ENCODE measurements around the gene PROB1. TPM values are rescaled to one million over a fixed set of nuclear protein-coding genes. Genes with fewer than 3 reads are reported as not detected.
"Not testable (repeated sequence)": the region's sequence is repeated elsewhere in the genome, so short reads cannot be mapped to it uniquely, and the experiment has no call there.

Gene PROB1
- total RNA-seq, 1 experiment from 2014 or later = 1.9 TPM

DNA sequence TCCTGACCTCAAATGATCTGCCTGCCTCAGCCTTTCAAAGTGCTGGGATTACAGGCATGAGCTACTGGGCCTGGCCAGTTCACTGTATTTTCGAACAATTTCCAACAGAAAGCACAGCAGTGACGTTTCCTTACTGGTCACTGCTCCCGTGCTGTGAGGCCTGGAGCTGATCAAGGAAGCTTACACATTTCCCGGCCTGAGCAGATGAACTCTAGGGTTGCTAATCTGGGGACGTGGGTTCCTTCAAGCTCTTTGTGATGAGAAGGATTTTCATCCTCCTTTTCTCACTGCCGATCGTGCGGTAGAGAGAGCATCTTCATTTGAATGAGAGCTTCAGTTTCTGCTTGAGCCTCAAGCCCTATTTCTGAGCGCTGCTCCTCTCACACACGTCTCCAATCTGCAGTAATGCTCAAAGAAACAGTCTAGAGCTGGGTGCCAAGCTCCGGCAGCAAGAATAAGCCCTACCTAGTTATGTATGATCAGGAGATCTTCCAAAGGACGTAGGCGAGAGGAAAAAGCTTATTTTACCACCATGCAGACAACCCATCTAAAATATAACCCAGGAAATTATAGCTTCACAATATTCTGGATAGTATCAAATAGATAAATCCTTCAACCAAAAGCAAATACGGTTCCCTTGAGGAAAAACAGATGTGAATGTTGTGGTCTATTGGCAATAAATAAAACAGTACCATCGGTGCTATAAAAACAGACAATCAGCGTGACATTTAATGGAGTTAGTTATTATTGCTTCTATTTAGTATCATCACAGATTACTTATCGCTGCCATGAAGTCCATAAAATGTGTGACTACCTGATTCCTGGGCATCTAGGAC, 16.3 kb upstream of the PROB1 start:
- no peak overlapping the region for H3K4me3 Mint-ChIP-seq (ENCODE audit: low read depth, unreplicated experiment)
- no peak for DNase-seq
- BruUV-seq (replicated peaks) = no TSS peak
- TF ChIP-seq CTCF (IDR thresholded peaks at IDR 0.05; ENCODE audit: unreplicated experiment) = no peak
- H3K27me3 Mint-ChIP-seq (ENCODE audit: unreplicated experiment) = peaks cover 22% of the 10 kb centered on the region
- H3K4me1 Mint-ChIP-seq (ENCODE audit: low read depth, unreplicated experiment) = no peaks in the 10 kb centered on the region
- no peak overlapping the region for H3K27ac Mint-ChIP-seq (ENCODE audit: unreplicated experiment)
- no peaks in the 10 kb centered on the region for H3K9me3 Mint-ChIP-seq (ENCODE audit: low read depth, unreplicated experiment)
- no peaks in the 10 kb centered on the region for H3K36me3 Mint-ChIP-seq (ENCODE audit: insufficient read depth, unreplicated experiment)
- CTCF ChIA-PET = interaction anchor here (0.6 to 1.6 kb wide), 3 partner anchors 65 to 237 kb away, joined by 4 read pairs; partner anchors contain the start of gene CXXC5
- intact Hi-C loops (cut with micrococcal nuclease; ENCODE audit: unreplicated experiment) = no loop called here

GRCh38 chr5:139410121-139410992, 15.5 kb upstream of the PROB1 start:
- Mint-ChIP-seq H3K27me3 (ENCODE audit: unreplicated experiment) (peaks cover 22% of the 10 kb centered on the region), H3K4me3 (ENCODE audit: low read depth, unreplicated experiment) (no peak overlapping the region), H3K36me3 (ENCODE audit: insufficient read depth, unreplicated experiment) (no peaks in the 10 kb centered on the region), H3K4me1 (ENCODE audit: low read depth, unreplicated experiment) (no peaks in the 10 kb centered on the region), H3K27ac (ENCODE audit: unreplicated experiment) (no peak overlapping the region), H3K9me3 (ENCODE audit: low read depth, unreplicated experiment) (no peaks in the 10 kb centered on the region)
- CTCF ChIA-PET = interaction anchor here (0.5 to 1.6 kb wide), 4 partner anchors 66 to 948 kb away, joined by 4 to 6 read pairs (median 4); partner anchors contain the start of gene CXXC5
- no peak for TF ChIP-seq CTCF (IDR thresholded peaks at IDR 0.05; ENCODE audit: unreplicated experiment)
- BruUV-seq (replicated peaks) = no TSS peak
- no peak for DNase-seq
- intact Hi-C loops (cut with micrococcal nuclease; ENCODE audit: unreplicated experiment) = no loop called here

- DNase-seq; BruUV-seq (replicated peaks); H3K4me3 Mint-ChIP-seq (ENCODE audit: low read depth, unreplicated experiment); H3K27ac Mint-ChIP-seq (ENCODE audit: unreplicated experiment); H3K36me3 Mint-ChIP-seq (ENCODE audit: insufficient read depth, unreplicated experiment); CTCF ChIA-PET; intact Hi-C loops (cut with micrococcal nuclease; ENCODE audit: unreplicated experiment); H3K4me1 Mint-ChIP-seq (ENCODE audit: low read depth, unreplicated experiment); H3K9me3 Mint-ChIP-seq (ENCODE audit: low read depth, unreplicated experiment): not testable (repeated sequence)
- H3K27me3 Mint-ChIP-seq (ENCODE audit: unreplicated experiment) = peaks cover 22% of the 10 kb centered on the region
Observed at GRCh38 chr5:139409116-139409515, 14.2 kb upstream of the PROB1 start.

GRCh38 chr5:139408191-139408590, 13.3 kb upstream of the PROB1 start:
- intact Hi-C loops (cut with micrococcal nuclease; ENCODE audit: unreplicated experiment) = no loop called here
- Mint-ChIP-seq H3K36me3 (ENCODE audit: insufficient read depth, unreplicated experiment) (peaks cover 12% of the 10 kb centered on the region), H3K9me3 (ENCODE audit: low read depth, unreplicated experiment) (no peaks in the 10 kb centered on the region), H3K27me3 (ENCODE audit: unreplicated experiment) (peaks cover 17% of the 10 kb centered on the region), H3K4me3 (ENCODE audit: low read depth, unreplicated experiment) (no peak overlapping the region), H3K27ac (ENCODE audit: unreplicated experiment) (no peak overlapping the region), H3K4me1 (ENCODE audit: low read depth, unreplicated experiment) (peaks cover 17% of the 10 kb centered on the region)
- no TSS peak for BruUV-seq (replicated peaks)
- CTCF ChIA-PET = no interaction called here
- no peak for DNase-seq
- TF ChIP-seq CTCF (IDR thresholded peaks at IDR 0.05; ENCODE audit: unreplicated experiment) = no peak
